ENCODE data around the gene BACH1.

The BACH1 gene

DNA sequence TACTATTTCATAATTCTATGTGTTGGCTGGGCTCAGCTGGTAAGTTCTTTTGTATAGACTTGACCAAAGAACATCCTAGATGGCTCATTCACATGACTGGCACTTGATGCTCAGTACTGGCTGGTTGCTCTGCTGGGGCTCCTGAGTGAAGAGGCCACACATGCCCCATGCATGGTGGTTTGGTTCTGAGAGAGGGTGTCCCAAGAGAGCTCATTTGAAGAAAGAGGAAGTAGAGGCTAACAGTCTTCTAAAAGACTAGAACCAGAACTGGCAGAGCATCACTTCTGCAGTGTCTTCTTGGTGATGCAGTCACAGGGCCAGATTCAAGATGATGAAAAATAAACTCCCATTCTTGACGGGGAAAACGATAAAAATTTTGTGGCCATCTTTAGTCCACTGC, 5.2 kb upstream of the BACH1 start:
- DNase-seq (ENCODE audit: low spot score), result no peak

DNA sequence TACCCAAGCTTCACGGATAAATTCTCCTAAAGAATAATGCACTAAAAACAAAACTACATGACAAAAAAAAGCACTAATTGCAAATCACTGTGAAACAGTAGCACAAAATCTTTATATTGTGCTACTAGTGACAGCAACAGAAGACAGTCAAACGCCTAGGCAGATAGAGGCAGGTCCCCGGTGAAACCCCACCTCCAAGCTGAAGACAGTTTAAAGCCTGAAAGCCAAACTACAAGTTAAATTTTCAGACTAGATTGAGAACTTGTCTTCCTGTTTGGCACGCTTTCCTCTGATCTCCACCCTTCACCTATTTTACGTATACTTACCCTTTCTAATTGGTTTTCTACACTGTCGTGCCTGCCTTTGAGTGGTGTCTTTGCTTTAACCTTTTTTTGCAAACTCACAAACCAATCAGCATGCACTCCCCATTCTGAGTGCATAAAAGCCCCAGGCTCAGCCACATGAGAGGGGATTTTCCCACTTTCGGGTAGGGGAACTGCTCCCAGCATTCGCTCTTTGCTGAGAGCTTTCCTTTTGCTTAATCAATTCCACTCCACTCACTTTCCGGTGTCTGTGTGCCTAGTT, 3.6 kb upstream of the BACH1 start:
- DNase-seq (ENCODE audit: low spot score), result no peak

DNA sequence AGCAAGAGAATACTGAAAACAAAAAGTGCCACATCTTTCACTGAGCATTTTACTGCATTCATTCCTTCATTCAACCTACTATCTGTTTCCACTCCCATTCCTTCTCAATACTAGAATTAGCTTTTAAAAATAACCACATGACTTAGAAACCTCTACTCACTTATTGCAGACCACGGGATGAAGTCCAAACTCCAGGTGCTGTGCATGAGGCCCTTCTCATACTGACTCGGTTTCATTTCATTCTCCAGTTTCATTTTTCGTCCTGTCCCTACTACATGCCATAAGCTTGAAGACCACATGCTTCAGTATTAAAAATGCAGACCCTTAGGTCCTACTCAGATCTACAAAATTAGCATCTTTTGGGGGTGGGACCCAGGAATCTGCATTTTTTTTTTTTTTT, 2.3 kb upstream of the BACH1 start:
- no peak for DNase-seq (ENCODE audit: low spot score)

DNA sequence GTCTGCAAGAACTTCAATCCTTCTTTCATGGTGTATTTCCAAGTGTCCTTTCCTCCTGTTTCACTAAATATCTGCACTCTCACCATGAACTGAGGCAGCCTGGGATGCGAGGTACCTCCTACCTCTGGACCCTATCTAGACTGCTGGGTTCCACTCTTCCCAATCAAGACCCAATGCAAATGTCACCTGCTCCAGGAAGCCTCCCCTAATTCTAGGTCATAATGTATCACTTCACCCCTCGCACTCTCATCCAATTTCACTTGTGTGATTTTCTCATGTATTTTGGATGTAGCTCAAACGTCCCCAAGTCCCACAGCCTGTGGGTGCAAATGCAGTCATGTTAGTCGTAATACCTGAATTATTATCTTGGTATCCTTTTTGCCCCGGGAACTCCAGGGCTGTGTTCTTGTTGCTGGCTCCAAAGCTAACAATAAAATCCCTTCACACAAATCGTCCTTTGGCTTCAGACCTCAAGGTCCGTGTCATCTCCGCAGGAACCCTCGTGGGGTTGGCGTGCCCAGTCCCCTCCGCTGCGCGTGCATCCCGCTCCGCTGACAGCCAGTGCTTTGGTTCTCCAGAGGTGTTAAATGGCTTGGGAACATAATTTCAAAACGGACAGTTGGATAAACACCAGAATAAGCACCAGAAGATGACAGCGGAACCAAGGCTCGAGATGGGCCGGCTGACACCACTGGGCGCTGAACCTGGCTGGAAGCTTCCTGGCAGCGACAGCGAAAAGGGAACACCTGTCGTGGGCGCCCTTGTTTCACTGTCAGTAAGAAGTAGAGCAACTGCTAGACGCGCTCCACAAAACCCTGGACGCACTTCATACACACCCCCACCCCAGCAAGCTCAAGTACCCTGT, 1.0 kb upstream of the BACH1 start:
- no peak for DNase-seq (ENCODE audit: low spot score)

DNA sequence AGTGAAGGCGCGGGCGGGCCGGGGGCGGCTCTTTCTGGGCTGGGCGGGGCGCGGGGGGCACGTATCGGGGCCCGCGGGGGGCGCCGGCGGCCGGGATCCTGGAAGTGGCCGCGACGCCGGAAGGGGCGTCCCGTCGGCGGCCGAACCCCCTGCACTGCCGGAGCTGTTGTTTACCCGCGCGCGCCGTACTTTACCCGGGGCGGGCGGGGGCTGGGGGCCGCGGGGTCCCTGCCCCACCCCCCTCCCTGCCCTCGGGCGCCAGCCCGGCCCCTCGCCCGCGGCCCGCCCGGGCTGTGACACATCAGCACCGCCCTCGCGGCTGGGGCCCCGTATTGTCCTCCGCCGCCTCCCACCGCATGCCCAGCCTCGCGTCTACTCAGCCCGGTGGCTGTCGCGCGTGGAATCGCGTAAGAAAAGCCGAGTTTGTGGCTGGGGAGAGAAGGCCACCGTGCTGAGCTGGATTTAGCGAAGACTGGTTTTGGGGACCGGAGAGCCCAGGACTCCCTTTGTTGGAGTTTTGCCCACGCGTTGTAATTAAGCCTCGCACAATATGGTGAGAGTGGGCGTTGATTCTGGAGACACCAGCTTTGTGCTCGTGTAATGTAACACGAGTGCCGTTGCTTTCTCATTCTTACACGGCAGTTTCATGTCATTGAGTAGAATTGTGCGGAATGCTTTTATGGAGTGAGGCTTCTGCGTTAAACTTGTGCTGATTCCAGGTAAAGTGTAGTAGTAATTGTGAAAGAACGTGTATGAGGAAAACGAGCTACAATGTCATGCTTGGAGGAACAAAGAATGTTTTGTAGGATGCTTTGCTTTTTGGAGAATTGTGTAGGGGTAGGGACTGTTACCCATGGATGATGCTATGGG, 559 bp downstream of the BACH1 start:
- peak; percentile 84 for DNase-seq (ENCODE audit: low spot score)

DNA sequence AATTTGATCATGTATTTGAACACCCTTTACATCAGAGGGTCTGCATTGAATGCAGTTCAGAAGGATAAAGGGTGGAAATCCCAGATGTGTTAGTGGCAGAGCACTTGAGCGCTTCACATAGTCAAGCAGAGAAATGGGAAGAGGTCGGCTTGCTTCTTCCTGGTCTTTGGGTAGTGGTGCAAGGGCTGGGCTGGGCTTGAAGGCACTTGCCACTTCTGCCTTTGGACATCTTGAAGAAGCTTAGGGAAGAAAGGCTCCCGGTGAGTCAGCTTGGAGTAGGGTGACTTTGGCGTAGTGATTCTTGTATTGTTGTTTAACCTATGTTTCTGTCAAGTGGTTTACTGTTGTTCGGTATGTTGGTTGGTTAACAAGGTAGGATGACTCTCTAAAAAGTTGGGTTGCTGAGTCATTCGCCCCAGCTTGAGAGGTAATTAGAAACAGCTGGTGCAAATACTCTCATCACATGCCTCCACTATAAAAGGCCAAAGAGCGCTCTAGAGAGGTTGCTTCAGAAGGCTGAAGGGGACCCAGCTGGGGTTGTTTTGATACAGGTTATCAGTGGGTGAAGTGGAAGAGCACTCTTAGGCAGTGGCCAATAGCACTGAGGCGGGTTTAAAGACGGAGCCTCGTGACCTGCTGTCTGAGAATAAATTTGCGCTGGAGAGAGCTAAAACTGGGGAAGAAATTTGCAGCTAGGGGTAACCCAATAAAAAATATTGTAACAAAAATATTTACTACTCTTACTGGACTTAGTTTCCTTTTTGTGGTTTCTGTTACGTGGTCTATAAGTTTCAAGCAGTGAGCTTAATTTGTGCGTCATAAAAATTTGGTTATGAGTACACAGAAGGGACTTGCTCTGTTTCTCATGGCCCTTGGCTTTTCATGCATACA, 1.4 kb downstream of the BACH1 start:
- DNase-seq (ENCODE audit: low spot score), result peak; percentile 97

DNA sequence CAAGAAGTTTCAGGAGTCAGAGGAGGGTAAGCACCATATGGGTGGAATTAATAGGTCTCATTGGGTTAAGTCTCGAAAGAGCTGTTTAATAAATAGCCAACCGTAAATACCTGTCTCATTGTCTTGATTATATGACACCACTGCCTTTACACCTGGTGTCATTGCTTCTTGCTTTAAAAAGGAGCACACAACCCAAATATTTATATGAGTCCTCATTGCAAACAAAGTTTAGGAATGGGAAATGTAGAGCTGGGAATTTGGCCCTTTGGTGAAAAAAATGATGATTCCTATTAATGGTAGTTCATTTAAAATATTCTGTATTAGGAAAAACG, 2.1 kb downstream of the BACH1 start:
- DNase-seq (ENCODE audit: low spot score), result no peak

DNA sequence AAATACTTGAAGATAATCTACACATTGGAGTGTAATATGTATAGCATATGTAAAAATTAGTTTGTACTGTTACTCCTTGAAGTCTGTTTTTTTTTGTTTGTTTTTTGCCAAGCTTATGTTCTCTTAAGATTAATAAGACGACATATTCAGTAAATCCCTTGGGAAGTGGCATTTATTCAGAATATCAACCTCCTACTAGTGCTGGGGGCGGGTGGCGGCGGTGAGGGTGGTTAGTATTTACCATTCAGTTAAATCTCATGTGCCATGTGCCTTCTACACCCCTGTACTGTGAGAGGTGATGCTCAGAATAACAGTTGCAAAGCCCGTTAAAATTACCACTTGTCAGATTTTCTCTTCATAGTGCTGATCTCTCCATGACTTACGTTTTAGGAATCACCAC, 3.0 kb downstream of the BACH1 start:
- DNase-seq (ENCODE audit: low spot score), result peak; percentile 51

DNA sequence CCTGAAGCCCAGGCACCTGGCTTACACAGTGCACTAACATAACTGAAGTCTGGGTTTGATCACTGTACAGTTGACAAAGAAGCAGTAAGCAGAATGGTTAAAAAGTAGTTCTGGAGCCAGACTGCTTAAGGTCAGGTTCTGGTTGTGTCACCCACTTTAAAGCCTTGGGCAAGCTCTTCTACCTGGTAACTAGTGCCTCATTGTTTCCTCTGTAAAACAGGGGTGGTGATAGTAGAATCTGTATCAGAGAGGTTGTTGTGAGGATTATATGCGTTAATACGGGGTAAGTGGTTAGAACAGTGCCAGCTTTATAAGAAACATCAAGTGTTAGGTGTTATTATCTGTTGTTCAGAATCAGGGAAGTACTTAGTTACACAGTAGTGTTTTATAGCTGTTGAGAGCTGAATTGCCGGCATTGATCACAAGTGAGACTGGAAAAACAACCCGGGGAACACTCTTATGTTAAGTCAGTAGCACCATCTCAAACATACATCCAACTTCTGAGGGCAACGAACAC, 3.7 kb downstream of the BACH1 start:
- peak; percentile 54 for DNase-seq (ENCODE audit: low spot score)

DNA sequence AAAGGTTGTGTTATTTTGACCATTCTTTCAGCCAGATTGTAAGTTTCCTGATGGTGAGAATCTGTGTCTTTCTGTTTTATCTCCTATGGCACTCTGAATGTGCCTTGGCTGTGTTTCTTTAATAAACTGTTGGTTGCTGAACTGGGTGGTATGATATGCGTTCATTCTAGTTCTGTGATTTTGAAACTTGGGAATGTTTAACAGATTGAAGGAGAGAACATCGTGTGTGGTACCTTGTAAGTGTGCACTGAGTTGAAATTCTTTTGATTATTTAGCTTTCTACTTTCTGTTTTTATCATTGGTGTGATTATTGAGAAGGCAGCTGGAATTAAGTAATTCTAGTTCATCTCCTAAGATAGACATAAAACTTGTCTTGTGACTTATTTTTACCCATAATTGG, 4.6 kb downstream of the BACH1 start:
- peak; percentile 34 for DNase-seq (ENCODE audit: low spot score)

DNA sequence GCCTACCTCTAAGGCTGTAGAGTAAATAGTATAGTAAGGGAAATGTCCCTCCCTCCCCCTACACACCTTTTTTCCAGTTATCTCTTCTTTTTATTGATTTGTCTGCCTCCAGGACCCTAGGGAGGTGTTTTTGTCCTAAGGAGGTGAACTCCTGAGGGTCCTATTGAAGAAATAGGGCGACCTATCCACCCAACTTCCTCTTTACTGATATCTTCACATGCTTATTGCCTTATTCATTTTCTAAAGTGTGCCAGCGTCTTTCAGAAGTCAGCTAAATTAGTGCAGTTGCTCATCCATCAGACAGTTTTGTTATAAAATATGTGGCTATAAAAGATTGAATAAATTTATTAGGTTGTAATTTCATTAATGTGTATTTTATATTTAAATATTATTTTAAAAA, 5.9 kb downstream of the BACH1 start:
- DNase-seq (ENCODE audit: low spot score), result no peak

DNA sequence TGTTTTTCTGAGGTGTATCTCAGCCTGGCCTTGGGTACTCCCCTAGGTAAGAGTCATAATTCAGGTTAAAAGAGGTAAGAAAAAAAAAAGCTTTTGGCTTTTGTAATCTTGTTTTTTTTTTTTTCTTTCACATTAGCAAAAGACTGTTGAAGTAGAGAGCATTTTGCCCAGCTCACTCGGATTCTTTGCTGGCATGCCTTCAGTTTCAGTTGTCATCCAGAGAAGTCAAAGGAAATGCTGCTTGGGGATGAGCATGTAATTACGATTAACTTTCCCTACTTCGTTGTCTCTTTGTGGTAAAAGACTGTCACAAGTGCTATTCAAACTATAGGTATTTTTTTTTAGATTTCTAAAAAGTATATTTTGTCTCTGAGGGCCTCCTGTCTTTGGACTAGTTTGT, 6.3 kb downstream of the BACH1 start:
- peak; percentile 34 for DNase-seq (ENCODE audit: low spot score)

DNA sequence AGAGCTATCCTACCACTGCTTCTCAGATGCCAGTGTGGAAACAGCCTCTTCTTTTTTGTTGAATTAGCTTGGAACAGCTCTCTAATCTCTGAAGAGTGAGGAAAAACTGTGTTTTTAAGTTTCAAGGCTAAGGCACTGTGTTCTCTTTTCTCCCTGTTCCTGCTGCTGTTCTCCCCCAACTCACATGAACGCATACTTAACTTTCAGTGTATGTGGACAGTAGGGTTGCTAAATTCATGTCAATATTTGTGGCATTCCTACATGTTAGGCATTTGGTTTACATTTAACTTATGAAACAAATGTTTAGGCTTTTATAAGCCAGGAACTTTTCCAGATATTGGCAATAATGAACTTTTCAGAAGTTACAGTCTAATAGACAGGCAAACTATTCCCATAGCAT, 6.8 kb downstream of the BACH1 start:
- peak; percentile 25 for DNase-seq (ENCODE audit: low spot score)

DNA sequence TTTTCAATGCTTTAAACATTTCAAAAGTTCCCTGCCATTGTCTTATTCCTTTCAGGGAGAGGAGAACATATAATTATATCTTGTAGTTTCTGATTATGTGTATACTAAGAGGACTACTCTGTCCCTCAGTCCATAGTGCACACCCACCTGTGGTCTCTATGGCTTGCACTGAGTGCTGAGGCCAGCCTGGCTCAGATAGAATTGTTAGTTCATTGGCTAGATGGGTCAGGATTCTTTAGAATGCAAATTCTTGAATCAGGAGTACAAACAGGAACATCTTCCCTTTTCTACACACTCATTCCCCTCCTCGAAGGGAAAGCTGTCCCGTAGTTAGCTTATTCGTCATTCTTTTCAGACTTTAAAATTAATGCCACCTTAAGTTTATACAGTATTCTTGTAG, 8.2 kb downstream of the BACH1 start:
- DNase-seq (ENCODE audit: low spot score), result no peak

DNA sequence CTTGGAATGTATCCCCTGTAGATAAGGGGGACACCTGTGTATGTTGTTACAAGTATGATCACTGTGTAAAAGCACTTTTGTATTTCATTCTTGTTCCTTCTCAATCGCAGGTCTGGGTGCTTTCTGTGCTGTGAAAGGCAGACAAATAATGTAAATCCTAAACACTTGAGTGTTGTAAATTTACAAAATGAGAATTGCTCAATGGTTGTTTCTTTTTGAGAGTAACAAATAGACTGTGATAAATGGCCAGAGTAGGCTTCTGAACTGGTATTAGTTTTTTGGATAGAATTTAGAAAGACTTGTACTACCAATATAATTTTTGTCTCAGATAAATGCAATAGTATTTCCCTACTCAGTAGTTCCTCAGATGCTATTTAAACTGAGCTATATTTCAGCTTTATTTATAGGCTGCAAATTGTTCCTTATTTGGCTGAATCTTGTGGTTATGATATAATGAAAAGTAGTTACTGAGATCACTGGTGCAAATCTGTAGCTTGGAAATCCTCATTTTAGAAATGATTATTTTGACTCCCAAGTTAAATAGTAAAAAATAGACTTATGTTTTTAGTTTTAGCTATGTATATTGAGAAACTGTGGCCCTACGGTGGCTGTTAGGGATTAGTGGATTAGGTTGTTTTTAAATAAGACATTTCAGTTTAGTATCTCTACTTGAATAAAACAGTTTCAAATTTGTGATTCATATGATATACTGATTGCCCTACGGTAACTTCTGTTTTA, 9.2 kb downstream of the BACH1 start:
- DNase-seq (ENCODE audit: low spot score), result peak; percentile 28

DNA sequence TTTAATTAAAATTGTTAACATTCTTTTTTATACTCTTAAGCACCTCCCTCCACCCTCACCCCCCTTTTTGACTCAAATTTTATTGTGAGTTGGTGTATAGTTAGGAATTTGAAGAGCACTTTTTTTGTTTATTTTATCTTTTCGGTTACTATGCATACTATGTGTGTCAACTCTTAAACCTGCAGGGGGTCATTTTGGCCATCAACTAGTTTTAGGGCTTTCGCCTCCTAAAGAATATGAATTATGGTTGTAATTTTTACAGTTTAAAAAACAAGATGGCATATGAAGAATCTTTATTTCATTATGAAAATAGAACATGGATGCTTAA, 9.7 kb downstream of the BACH1 start:
- DNase-seq (ENCODE audit: low spot score), result no peak

DNA sequence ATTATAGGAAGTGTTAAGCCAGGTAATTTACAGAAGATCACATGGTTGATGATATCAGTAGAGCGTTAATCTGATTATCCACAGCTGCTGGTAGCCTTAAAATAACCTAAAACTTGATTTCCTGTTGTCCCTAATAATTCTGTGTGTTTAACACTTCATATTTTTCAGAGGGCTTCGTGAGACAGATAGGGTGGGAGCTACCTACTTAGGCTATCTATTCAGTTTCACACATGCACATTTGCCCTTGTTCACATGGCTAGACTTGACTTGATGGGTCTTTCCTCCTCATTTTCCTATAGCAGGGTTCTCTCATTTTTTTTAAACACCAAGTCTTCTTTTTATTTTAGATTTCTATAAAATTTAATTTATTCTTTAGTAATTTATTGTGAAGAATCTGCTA, 11.0 kb downstream of the BACH1 start:
- peak; percentile 33 for DNase-seq (ENCODE audit: low spot score)

DNA sequence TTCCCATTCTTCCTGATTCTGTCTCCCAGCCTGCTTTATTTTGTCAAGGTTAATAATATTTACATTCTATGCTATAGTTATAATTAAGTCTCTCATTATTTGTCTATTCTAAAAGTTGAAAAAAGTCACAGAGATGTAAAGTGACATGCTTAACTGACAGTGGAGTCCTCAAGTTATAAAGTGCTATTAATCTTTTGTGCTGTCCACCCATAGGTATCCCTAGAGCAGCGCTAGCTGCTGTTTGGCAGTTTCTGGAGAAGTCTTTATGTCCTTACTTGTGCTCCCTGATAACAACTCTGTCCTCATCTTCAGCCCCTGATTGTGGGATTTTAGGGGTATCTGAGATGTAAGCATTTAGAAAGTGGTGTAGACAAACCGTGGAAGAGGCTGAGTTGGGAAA, 13.1 kb downstream of the BACH1 start:
- peak; percentile 28 for DNase-seq (ENCODE audit: low spot score)

DNA sequence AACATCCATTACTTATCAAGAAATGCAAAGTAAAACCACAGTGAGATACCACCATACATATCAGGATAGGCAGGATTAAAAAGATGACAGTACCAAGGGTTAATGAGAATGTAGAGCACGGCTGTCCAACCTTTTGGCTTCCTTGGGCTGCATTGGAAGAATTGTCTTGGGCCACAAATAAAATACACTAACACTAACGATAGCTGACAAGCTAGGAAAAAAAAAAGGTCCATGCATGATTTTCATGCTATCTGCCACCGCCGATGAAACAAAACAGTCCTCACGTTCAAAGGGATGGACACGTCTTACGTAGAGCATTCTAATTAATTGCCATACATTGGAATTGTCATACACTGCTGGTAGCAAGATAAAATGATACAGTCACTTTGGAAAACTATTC, 14.3 kb downstream of the BACH1 start:
- no peak for DNase-seq (ENCODE audit: low spot score)

DNA sequence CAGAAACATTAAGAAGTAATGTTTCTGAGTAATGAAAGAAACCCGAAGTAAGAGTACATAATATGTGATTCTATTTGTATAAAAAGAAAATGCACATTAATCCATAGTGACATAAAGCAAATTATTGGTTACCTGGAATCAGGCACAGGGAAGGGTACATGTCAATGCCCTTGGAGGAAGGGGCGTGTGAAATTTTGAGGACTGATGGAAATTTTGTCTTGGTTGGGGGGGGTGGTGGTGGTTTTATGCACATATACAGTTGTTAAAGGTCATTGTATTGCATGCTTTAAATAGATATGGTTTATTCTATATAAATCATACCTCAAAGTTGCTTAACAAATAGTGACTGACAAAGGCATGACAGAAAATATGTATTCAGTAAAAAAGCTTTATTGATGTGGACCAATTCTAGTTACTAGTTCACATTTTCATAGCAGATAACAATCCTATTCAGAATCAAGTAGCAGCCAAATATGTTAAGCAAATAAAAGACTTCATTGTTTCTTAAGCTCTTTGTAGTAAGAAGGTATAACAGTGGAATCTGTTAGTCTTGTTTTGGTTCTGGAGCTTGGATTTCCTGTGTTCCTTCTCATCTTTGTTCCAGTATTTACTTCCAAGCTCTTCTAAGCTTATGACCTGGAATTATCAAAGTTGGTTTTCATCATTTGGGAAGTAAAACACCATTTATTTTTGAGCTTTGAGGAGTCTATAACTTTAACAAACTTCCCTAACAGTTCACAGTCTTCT, 15.1 kb downstream of the BACH1 start:
- peak; percentile 36 for DNase-seq (ENCODE audit: low spot score)
